GM21723 (cell line): Measurements from ENCODE around the gene COMMD1.
"Not testable (repeated sequence)": the region's sequence is repeated elsewhere in the genome, so short reads cannot be mapped to it uniquely, and the experiment has no call there.

Source experiments
- ATAC-seq: cut with Tn5 transposase; IDR thresholded peaks from one replicate; pipeline ENCODE4 v1.9.1; 2021; ENCODE audit warnings: mild to moderate bottlenecking, moderate library complexity; ENCODE audit not compliant: unreplicated experiment

Gene COMMD1

DNA sequence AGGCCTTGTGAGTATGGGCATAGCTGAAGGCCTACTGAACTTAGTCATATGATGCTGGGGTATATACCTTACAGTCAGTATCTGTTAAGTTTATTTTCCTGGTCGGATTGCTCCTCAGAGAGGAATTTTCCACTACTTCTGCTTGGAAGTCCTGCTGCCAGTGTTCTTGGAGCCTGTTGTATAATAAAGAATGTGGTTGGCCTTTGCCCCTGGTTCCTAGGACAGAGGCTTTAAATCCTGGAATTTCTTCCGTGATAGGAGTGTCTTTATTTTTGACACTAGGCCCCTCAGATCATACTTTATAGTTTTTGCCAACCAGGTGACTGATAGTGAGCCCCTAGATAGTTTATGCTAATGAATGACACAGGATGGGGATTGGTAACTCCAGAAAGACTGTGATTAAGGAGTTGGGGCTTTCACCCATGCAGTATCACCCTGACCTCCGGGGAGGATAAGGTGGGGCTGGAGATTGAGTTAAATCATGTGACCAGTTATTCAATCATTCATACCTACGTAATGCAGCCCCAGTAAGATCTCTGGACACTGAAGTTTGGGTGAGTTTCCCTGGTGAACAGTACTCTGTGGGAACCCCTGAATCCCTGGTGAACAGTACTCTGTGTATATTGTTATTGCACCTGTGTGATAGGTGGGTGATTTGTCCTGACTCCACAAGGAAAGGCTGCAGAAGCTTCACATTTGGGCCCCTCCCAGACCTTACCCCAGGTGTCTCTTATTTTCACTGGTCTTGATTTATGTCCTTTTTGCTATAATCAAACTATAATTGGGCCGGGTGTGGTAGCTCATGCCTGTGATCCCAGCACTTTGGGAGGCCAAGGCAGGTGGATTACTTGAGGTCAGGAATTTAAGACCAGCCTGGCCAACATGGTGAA lies 56.9 kb downstream of the COMMD1 start:
- ATAC-seq = no peak

DNA sequence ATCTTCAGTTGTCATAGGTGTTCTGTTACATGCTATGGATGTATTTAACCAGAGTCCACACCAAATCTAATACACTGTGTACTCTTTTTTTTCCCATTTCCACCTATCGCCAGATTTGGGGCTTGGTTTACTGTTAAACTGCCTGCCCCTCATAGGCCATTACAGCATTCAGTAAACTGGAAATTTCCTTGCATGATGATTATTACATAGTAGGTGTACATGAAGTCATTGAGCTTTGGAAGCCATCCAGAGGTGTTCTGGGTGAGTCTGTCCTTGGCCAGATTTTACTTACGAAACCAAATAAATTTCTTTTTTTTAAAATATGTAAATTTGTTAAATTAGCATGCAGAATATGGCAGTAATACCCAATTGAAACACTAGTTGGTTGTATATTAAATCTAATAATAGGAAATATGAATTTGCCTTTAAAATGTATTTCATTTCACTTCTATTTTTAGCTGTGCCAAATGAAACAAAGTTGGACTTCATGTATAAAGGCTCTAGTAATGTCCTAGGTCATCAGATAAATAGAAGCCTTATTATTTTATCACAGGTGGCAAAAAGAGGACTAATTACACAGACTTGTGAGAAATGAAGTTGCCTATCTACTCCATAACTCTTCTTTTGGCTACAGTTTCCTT lies 60.7 kb downstream of the COMMD1 start:
- no peak for ATAC-seq

DNA sequence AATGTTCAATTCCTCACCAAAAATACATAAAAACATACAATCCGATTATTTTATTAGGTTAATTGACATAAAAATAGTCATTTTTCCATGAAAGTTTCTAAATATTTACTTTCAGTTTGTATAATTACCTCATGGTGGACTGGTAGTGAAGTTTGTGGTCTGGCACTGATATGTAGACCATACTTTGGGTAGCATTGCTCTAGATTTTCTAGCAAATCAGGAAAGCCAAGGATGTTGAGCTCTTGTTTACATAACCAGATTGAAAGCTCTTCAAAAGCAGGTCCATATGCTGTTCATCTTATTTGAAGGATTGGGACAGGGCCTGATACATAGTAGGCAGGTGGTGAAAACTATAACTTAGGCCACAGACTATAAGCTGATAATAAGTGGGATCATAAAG lies 61.8 kb downstream of the COMMD1 start:
- ATAC-seq = no peak

DNA sequence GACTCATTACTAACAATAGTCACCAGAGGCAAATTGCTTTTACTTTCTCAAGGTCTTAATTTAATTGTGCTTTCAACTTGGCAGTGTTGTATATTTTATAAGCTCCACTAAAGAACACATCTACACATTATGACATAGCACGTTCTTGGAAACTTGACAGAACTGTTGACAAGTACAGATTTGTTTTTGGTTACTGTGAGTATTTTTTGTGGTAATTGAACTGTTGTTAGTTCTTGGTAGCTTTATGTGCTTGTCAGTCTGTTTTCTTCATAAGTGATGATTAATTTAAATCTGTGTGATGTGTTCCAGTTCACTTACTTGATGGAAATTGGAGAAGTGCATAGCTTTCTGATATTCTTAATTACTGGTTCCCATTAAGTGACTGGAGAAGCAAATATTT lies 63.9 kb downstream of the COMMD1 start:
- ATAC-seq = no peak

DNA sequence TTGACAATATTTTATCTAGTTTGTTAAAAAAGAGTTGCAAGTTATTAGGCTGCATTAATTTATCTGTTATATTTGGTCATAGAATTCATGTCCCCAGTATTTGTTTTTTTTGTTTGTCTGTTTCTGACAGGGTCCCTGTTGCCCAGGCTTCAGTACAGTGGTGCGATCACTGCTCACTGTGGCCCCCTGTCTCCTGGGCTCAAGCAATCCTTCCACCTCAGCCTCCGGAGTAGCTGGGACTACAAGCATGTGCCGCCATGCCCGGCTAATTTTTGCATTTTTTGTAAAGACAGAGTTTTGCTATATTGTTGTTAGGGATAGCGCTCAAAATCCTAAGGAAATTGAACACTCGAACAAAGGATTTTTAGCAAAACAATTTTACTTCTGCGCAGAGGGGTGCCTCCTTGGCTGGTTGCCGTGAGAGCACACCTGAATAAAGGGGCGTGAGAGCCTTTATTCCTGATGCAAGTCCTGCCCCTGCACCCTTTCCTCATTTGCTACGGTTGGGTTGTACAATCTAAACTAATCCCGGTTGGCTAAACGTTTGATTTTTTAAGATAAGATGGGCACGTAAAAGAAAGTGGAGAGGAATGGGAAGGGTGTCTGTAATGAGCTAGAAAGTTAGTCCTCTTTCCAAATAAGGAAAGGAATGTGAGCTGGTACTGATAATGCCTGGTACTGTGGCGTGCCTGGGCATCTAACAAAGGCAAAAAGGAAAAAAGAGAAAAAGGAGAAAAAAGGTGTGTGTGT lies 65.5 kb downstream of the COMMD1 start:
- no peak for ATAC-seq

- no peak for ATAC-seq
Measured at GRCh38 chr2:61978522-61978921, 73.0 kb downstream of the COMMD1 start.

DNA sequence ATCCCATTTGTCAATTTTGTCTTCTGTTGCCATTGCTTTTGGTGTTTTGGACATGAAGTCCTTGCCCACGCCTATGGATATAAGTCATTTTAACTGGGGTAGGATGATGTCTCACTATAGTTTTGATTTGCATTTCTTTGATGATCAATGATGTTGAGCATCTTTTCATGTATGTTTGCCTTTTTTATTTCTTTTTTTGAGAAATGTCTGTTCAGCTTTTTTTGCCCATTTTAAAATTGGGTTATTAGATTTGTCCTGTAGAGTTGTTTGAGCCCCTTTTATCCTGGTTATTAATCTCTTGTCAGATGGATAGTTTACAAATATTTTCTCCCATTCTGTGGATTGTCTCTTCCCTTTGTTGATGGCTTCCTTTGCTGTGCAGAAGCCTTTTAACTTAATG lies 75.3 kb downstream of the COMMD1 start:
- no peak for ATAC-seq

- ATAC-seq = no peak
Measured at GRCh38 chr2:61984682-61985081, 79.2 kb downstream of the COMMD1 start.

GRCh38 chr2:61988462-61989366 lies 83.2 kb downstream of the COMMD1 start:
- ATAC-seq = no peak

DNA sequence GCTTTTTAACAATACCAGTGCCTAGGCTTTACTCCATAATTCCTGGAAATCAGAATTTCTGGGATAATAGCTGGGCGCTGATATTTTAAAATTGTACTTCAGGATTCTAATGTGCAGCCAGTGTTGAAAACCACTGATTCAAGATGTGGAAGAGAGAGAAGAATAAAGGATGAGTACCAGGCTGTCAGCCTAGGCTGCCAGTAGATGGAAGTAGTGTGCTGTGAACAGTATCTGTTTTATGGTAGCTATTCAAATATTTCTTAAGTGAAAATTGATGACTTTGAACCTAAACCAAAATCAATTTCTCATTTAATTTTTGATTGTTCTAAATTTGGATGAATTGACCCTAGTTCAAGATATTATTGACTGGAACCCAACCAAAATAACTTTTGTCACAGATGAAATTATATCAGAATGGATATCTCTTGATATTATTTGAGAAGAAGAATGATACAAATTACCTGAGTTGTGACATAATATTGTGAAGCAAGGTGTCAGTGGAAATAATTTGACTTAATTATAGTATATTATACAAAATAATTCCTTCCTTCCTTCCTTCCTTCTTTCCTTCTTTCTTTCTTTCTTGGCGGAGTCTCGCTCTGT lies 88.0 kb downstream of the COMMD1 start:
- ATAC-seq = no peak

DNA sequence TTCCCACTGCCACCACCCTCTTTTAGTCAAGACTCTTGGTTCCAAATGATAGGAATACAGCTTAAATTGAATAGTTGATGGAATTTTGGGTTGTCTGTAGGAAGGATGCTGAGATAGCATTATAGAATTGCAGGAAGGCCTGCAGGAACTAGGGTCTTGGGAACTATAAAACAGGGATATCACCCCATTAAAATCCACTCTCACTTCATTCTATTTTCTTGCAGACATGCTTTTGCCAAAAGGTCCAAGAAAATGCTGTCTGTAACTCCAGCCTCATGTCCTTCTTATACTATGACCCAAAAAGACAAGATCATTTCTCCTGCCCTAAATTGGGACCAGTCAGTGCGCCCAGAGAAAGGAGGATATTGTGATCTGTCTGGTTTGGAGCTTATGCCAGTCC lies 89.1 kb downstream of the COMMD1 start:
- no peak for ATAC-seq

- peak; percentile 10 for ATAC-seq
Measured at GRCh38 chr2:61995065-61995464, 89.6 kb downstream of the COMMD1 start.

DNA sequence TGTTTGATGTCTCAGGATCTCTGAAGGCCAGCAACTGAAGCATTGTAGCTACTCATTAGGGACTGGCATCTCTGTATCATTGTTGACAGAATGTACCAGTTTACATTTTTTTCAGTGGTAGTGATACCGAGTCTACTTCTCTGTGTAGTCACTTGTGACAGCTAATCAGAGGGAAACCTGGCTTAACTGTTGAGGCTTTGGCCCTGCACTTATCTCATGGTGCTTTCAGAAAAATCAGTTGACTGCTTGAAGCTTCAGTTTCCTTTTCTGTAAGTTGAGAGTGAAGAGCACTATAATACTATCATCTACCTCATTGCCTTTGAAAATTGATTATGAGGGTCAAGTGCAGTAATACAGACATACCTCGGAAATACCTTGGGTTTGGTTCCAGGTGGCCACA lies 90.0 kb downstream of the COMMD1 start:
- peak; percentile 90 for ATAC-seq

GRCh38 chr2:61998426-61998825 lies 93.0 kb downstream of the COMMD1 start:
- no peak for ATAC-seq

DNA sequence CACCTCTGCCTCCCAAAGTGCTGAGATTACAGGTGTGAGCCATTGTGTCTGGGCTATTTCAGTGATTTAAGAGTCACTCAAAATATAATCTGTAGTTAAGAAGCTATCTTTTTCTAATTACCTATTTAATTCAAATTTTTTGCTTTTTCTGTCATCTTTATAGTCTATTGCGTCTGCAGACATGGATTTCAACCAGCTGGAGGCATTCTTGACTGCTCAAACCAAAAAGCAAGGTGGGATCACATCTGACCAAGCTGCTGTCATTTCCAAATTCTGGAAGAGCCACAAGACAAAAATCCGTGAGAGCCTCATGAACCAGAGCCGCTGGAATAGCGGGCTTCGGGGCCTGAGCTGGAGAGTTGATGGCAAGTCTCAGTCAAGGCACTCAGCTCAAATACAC lies 95.1 kb downstream of the COMMD1 start:
- ATAC-seq = no peak

DNA sequence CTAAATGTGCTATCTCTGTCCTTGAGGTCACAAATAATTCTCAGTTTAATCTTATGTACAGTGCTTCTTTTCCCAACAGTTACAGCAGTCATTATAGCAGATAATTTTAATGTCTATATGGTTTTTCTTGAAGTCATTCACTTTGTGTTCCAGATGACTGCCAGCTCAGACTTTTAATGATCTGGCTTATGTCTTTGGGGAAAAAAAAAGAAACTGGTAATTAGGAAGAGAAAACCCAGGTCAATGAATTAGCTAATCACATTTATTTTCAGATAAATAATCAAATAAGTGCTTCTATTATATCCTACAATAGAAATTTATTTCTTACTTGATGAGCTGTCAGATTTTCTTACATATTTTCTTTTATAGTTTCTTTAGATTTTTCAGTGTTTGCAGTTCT lies 96.0 kb downstream of the COMMD1 start:
- ATAC-seq = no peak

GRCh38 chr2:62004428-62004827 lies 99.0 kb downstream of the COMMD1 start:
- ATAC-seq = not testable (repeated sequence)

GRCh38 chr2:62007555-62007954 lies 102.1 kb downstream of the COMMD1 start:
- no peak for ATAC-seq

GRCh38 chr2:62010632-62011256 lies 105.3 kb downstream of the COMMD1 start:
- ATAC-seq = no peak

DNA sequence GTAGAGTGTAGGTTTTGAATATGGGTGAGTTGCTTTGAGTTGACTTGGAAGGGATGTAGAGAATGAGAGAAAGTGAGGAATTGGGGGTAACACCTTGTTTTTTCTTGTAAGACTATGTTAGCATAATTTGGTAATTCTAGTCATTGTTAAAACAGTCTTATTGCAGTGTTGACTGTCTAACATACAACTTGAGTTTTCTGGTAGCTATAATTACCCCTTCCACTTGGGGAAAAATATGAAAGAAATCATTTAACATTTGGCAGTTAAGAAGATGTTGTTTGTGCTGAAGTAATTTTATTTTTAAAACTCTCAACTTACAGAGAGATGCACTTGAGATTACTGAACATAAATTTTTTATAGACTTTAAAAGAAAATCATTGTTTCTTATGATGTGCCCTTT lies 108.2 kb downstream of the COMMD1 start:
- no peak for ATAC-seq
